Chondrocyte (in vitro differentiated cells): ENCODE results near the gene TBC1D22B. TPM values are rescaled to one million over a fixed set of nuclear protein-coding genes. Genes with fewer than 3 reads are reported as not detected.

Experiments used
- DNase-seq: peaks from one replicate; pipeline ENCODE4 v3.0.0; 2021; ENCODE audit warnings: mixed read lengths, low spot score
- H3K27ac Mint-ChIP-seq: one replicate; pipeline ENCODE4 v1.8.0; 2021; ENCODE audit warnings: mild to moderate bottlenecking, moderate library complexity, mixed read lengths; ENCODE audit not compliant: unreplicated experiment
- H3K27me3 Mint-ChIP-seq: 2 replicates; pipeline ENCODE4 v1.8.0; 2021; ENCODE audit warnings: low read depth, mixed read lengths
- H3K36me3 Mint-ChIP-seq: 2 replicates; pipeline ENCODE4 v1.8.0; 2021; ENCODE audit warnings: low read depth, mixed read lengths
- H3K4me1 Mint-ChIP-seq: 2 replicates; pipeline ENCODE4 v1.8.0; 2021; ENCODE audit warnings: low read depth, mild to moderate bottlenecking, mixed read lengths
- H3K4me3 Mint-ChIP-seq: one replicate; pipeline ENCODE4 v1.8.0; 2021; ENCODE audit warnings: mild to moderate bottlenecking, moderate library complexity, mixed read lengths; ENCODE audit not compliant: unreplicated experiment
- H3K9me3 Mint-ChIP-seq: 2 replicates; pipeline ENCODE4 v1.8.0; 2021; ENCODE audit warnings: low read depth, mixed read lengths
- total RNA-seq: library from RNA; stranded (reverse); gene quantifications from 3 replicates; pipeline ENCODE4 v1.2.1, GENCODE V29; 2021
- TF ChIP-seq, protein P1 (sequence below): fragments of 200-600 bp; sonication (generic); IDR thresholded peaks from 2 replicates; pipeline ENCODE4 v1.5.0; 2021; ENCODE audit warnings: antibody characterized with exemption, mild to moderate bottlenecking, moderate library complexity

The TBC1D22B gene
- total RNA-seq, 1 donor from 2014 or later: 11.5 TPM

- TF ChIP-seq, protein P1, sequence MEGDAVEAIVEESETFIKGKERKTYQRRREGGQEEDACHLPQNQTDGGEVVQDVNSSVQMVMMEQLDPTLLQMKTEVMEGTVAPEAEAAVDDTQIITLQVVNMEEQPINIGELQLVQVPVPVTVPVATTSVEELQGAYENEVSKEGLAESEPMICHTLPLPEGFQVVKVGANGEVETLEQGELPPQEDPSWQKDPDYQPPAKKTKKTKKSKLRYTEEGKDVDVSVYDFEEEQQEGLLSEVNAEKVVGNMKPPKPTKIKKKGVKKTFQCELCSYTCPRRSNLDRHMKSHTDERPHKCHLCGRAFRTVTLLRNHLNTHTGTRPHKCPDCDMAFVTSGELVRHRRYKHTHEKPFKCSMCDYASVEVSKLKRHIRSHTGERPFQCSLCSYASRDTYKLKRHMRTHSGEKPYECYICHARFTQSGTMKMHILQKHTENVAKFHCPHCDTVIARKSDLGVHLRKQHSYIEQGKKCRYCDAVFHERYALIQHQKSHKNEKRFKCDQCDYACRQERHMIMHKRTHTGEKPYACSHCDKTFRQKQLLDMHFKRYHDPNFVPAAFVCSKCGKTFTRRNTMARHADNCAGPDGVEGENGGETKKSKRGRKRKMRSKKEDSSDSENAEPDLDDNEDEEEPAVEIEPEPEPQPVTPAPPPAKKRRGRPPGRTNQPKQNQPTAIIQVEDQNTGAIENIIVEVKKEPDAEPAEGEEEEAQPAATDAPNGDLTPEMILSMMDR: no peak
- Mint-ChIP-seq H3K27me3 (no peaks in the 10 kb centered on the region), H3K36me3 (no peaks in the 10 kb centered on the region), H3K4me1 (peaks cover 16% of the 10 kb centered on the region), H3K9me3 (no peaks in the 10 kb centered on the region), H3K27ac (no peak overlapping the region), H3K4me3 (no peak overlapping the region)
- DNase-seq: no peak
Measured at GRCh38 chr6:37233541-37233940, 24.0 kb upstream of the TBC1D22B start.

GRCh38 chr6:37236921-37237320, 20.7 kb upstream of the TBC1D22B start:
- TF ChIP-seq, protein P1: no peak

GRCh38 chr6:37237789-37238188, 19.8 kb upstream of the TBC1D22B start:
- Mint-ChIP-seq H3K36me3 (no peaks in the 10 kb centered on the region), H3K4me1 (peaks cover 47% of the 10 kb centered on the region), H3K9me3 (peaks cover 2% of the 10 kb centered on the region), H3K27ac (peak overlapping the region; percentile 59), H3K4me3 (no peak overlapping the region), H3K27me3 (no peaks in the 10 kb centered on the region)
- DNase-seq: no peak
- TF ChIP-seq, protein P1: no peak

More at GRCh38 chr6:37236921-37237320, 20.7 kb upstream of the TBC1D22B start:
- Mint-ChIP-seq H3K36me3 (no peaks in the 10 kb centered on the region), H3K4me3 (no peak overlapping the region), H3K4me1 (peaks cover 38% of the 10 kb centered on the region), H3K27ac (peak overlapping the region; percentile 34), H3K9me3 (peaks cover 2% of the 10 kb centered on the region), H3K27me3 (no peaks in the 10 kb centered on the region)
- DNase-seq: no peak

DNA sequence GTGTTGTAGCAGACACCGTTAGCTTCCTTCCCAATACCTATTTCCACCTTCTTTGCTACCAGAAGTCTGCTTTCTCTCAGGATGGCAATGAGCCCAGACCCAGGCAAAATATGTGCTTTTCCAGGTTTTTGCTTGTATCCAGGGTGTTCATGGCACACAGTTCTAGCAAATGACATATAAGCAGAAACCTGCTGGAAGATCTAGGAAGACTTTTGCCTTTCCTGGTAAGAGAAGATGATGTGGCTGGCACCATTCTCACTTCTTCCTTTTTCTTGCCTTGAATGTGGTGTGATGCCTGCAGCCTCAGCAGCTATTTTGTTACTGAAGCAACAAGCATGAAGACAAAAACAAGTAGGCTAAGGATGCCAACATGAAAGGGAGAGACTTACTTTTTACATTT, 19.2 kb upstream of the TBC1D22B start:
- Mint-ChIP-seq H3K9me3 (peaks cover 2% of the 10 kb centered on the region), H3K27me3 (no peaks in the 10 kb centered on the region), H3K27ac (peak overlapping the region; percentile 100), H3K4me3 (no peak overlapping the region), H3K36me3 (no peaks in the 10 kb centered on the region), H3K4me1 (peaks cover 53% of the 10 kb centered on the region)
- no peak for DNase-seq
- TF ChIP-seq, protein P1: no peak

DNA sequence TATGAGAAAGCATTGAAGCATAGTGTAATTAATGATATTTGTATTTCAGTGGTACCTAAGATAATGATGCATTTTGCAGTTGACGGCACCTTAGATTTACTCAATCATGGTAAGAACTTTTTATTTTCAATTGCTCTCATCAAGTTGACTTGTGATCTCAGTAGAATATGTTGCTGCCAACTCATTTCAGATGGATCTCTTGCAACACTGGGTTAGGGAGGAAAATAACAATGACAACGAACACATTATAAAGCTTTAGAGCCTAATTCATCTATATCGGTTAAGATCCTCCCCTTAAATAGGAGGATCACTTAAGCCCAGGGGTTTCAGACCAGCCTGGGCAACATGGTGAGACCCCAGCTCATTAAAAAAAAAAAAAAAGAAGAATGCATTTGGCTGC, 18.0 kb upstream of the TBC1D22B start:
- TF ChIP-seq, protein P1: no peak
- Mint-ChIP-seq H3K9me3 (peaks cover 2% of the 10 kb centered on the region), H3K27ac (peak overlapping the region; percentile 100), H3K4me3 (no peak overlapping the region), H3K36me3 (no peaks in the 10 kb centered on the region), H3K27me3 (no peaks in the 10 kb centered on the region), H3K4me1 (peaks cover 64% of the 10 kb centered on the region)
- no peak for DNase-seq
